SK-N-SH (cell line): ENCODE results near the gene YKT6. TPM values are rescaled to one million over a fixed set of nuclear protein-coding genes. Genes with fewer than 3 reads are reported as not detected.

Source experiments
- CTCF ChIA-PET: fragments of 300-600, 350-600 bp; formaldehyde crosslinking; extraction: SDS; loops from one replicate; lab custom pipeline; 2021; lab: Yijun Ruan, JAX
- POLR2A ChIA-PET: fragments of 350-600 bp; sonication (Branson Sonifier 250); formaldehyde crosslinking; extraction: SDS; loops from one replicate; lab custom pipeline; 2020; ENCODE audit warnings: antibody characterized with exemption, inconsistent platforms; lab: Yijun Ruan, JAX
- DNase-seq: peaks from one replicate; pipeline ENCODE4 v3.0.0; 2012
- H2AFZ ChIP-seq: fragments of 200-600 bp; sonication (generic); 2 replicates; pipeline ENCODE4 v1.8.1; 2016; ENCODE audit warnings: antibody characterized with exemption, mild to moderate bottlenecking, low read depth
- H3F3A ChIP-seq: fragments of 200-600 bp; sonication (generic); replicated peaks from 2 replicates; pipeline ENCODE3; 2016; ENCODE audit warnings: antibody characterized with exemption, mild to moderate bottlenecking; ENCODE audit not compliant: insufficient read depth
- H3K27ac ChIP-seq, 2 experiments: fragments of 200-500 bp in 1 of 2; fragments of 200-600 bp in 1 of 2; sonication (Bioruptor generic) in 1 of 2; sonication (generic), shearing (Covaris generic) in 1 of 2; 2 replicates each; pipeline versions ENCODE4 v1.5.1 to v1.6.1; 2014 to 2016; ENCODE audit warnings: low read depth in 2 of 2, inconsistent platforms in 1 of 2, low read length in 1 of 2, mild to moderate bottlenecking in 1 of 2, mixed read lengths in 1 of 2
- H3K27me3 ChIP-seq: fragments of 200-600 bp; sonication (generic), shearing (Covaris generic); 2 replicates; pipeline ENCODE4 v1.6.1; 2016; ENCODE audit warnings: mixed run types; ENCODE audit not compliant: insufficient read depth
- H3K36me3 ChIP-seq, 2 experiments: fragments of 200-500 bp in 1 of 2; fragments of 200-600 bp in 1 of 2; sonication (Bioruptor generic) in 1 of 2; sonication (generic) in 1 of 2; replicated peaks in 1 of 2; 2 replicates each; pipeline versions ENCODE3 to v1.5.1; 2014 to 2016; ENCODE audit warnings: low read length in 1 of 2, mild to moderate bottlenecking in 1 of 2; ENCODE audit not compliant: insufficient read depth in 2 of 2, control insufficient read depth in 1 of 2
- H3K4me1 ChIP-seq, 2 experiments: fragments of 200-500 bp in 1 of 2; fragments of 200-600 bp in 1 of 2; sonication (Bioruptor generic) in 1 of 2; sonication (generic), shearing (Covaris generic) in 1 of 2; 2 replicates each; pipeline versions ENCODE4 v1.5.1 to v1.6.1; 2014 to 2016; ENCODE audit warnings: low read depth in 1 of 2, low read length in 1 of 2, mixed run types in 1 of 2; ENCODE audit not compliant: insufficient read depth in 2 of 2, control insufficient read depth in 1 of 2
- H3K4me2 ChIP-seq: fragments of 200-600 bp; sonication (generic), shearing (Covaris generic); 2 replicates; pipeline ENCODE4 v1.6.1; 2017; ENCODE audit warnings: mixed run types
- H3K4me3 ChIP-seq, 2 experiments: fragments of 200-500 bp in 1 of 2; fragments of 200-600 bp in 1 of 2; sonication (Bioruptor generic) in 1 of 2; sonication (generic), shearing (Covaris generic) in 1 of 2; 2 replicates each; pipeline versions ENCODE4 v1.5.1 to v1.8.1; 2014 to 2016; ENCODE audit warnings: low read depth in 2 of 2, inconsistent platforms in 1 of 2, low read length in 1 of 2, mild to moderate bottlenecking in 1 of 2, mixed read lengths in 1 of 2, moderate library complexity in 1 of 2
- H3K79me2 ChIP-seq: fragments of 200-600 bp; sonication (generic); 2 replicates; pipeline ENCODE4 v1.8.1; 2017; ENCODE audit warnings: mild to moderate bottlenecking; ENCODE audit not compliant: insufficient read depth
- H3K9ac ChIP-seq: fragments of 200-600 bp; sonication (generic); 2 replicates; pipeline ENCODE4 v1.6.1; 2017; ENCODE audit warnings: mixed run types
- H3K9me2 ChIP-seq: fragments of 200-600 bp; sonication (generic); 2 replicates; pipeline ENCODE4 v1.6.1; 2017; ENCODE audit warnings: mixed run types
- H3K9me3 ChIP-seq: fragments of 200-600 bp; sonication (generic); 2 replicates; pipeline ENCODE4 v1.6.1; 2017; ENCODE audit warnings: mixed run types, mild to moderate bottlenecking, moderate library complexity
- H4K20me1 ChIP-seq: fragments of 200-600 bp; sonication (generic); 2 replicates; pipeline ENCODE4 v1.6.1; 2017; ENCODE audit warnings: mild to moderate bottlenecking, mixed run types; ENCODE audit not compliant: insufficient read depth
- EP300 ChIP-seq, 2 experiments: IDR thresholded peaks; 2 replicates each; pipeline versions ENCODE4 v1.4.0 to v1.6.1; 2012; ENCODE audit warnings: borderline replicate concordance in 1 of 2, low read depth in 1 of 2, low read length in 1 of 2
- FOXM1 ChIP-seq: IDR thresholded peaks from 2 replicates; pipeline ENCODE4 v1.4.0; 2012; ENCODE audit warnings: low read depth, mild to moderate bottlenecking
- GATA2 ChIP-seq: sonication (generic); formaldehyde crosslinking; IDR thresholded peaks from 2 replicates; pipeline ENCODE4 v1.5.0; 2020; ENCODE audit warnings: mild to moderate bottlenecking, missing genetic modification reagents
- JUND ChIP-seq: IDR thresholded peaks from 2 replicates; pipeline ENCODE4 v1.4.0; 2012
- POLR2AphosphoS5 ChIP-seq: IDR thresholded peaks from 2 replicates; pipeline ENCODE4 v1.6.1; 2012; ENCODE audit warnings: low read depth, low read length
- RAD21 ChIP-seq: IDR thresholded peaks from 2 replicates; pipeline ENCODE4 v1.6.1; 2012; ENCODE audit warnings: mild to moderate bottlenecking, low read length
- RFX5 ChIP-seq: IDR thresholded peaks from 2 replicates; pipeline ENCODE4 v1.6.1; 2012; ENCODE audit warnings: mild to moderate bottlenecking, improper control_type of control experiment, low read length
- YY1 ChIP-seq: IDR thresholded peaks from 2 replicates; pipeline ENCODE4 v1.4.0; 2012; ENCODE audit warnings: low read depth, mild to moderate bottlenecking
- WGBS: methylation state at CpG from one replicate; pipeline ENCODE4 v1.1.6; 2017; ENCODE audit warnings: low lambda C conversion rate; 5-methylcytosine and 5-hydroxymethylcytosine counted together
- polyA plus RNA-seq, 3 experiments: library from polyadenylated mRNA; depleted of rRNA; stranded (reverse); fragments of >200 nt; gene quantifications; 2 replicates each; pipeline ENCODE4 v1.2.3, GENCODE V29; 2012
- TF ChIP-seq, protein P1 (sequence below): fragments of 200-600 bp; sonication (generic); IDR thresholded peaks from 2 replicates; pipeline ENCODE4 v1.6.1; 2017; ENCODE audit warnings: antibody characterized with exemption, mild to moderate bottlenecking, moderate library complexity
- TF ChIP-seq, protein P2 (sequence below): IDR thresholded peaks from 2 replicates; pipeline ENCODE4 v1.6.1; 2012; ENCODE audit warnings: mild to moderate bottlenecking, low read depth, low read length, moderate library complexity
- TF ChIP-seq, protein P3 (sequence below): IDR thresholded peaks from 2 replicates; pipeline ENCODE4 v1.4.0; 2012; ENCODE audit warnings: low read depth, borderline replicate concordance
- TF ChIP-seq, protein P4 (sequence below): IDR thresholded peaks from 2 replicates; pipeline ENCODE4 v1.4.0; 2012; ENCODE audit warnings: low read depth

Gene YKT6
- polyA plus RNA-seq, 1 of the 3 experiments (the other 2 are of a cell fraction), result 170 TPM

DNA sequence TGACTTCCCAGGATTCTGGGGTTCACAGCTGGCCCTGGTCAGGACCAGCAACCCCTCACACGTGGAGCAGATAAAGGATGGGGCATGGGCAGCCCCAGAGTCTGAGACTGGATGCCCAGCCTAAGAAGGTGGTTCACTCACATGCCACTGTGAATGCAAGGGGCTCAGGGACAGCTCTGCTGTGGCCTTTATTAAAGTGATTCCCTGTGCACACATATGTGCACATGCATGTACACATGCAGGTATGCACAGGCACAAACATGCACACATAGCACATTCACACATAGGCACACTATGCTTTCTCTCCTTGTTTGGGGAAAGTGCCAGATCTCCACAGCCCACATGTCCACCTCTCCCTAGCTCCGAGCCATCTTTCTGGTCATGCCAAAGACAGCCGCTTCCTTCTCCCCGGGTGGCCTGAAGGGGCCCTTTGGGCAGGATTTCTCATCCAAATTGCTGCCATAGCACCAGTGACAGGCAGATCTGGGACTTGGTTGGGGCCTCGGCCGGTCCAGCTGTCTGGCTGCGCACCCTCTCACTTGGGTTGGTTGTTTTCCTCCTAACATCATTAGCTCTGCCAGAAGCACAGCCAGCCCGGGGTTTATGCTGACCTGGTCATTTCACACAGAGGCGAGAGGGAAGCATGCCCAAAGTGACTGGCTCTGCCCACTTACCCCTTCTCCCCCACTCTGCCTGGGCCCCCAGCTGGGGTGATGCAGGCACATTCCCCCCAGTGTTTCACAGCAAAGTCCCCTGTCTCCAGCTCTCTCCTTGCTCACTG lies 13.0 kb upstream of the YKT6 start:
- Histone ChIP-seq H4K20me1 (no peaks in the 10 kb centered on the region), H3K79me2 (no peaks in the 10 kb centered on the region), H3K9me3 (no peaks in the 10 kb centered on the region), H3K9me2 (no peaks in the 10 kb centered on the region), H3K4me3 (no peak overlapping the region), H3K9ac (no peak overlapping the region), H3K4me1 (peaks cover 0 to 11% of the 10 kb centered on the region in 2 experiments; a peak in 2 of 4 replicates), H3K4me2 (no peak overlapping the region), H2AFZ (no peak overlapping the region), H3K27ac (no peak overlapping the region), H3K27me3 (no peaks in the 10 kb centered on the region), H3K36me3 (no peaks in the 10 kb centered on the region), H3F3A (peaks cover 4% of the 10 kb centered on the region)
- no peak for DNase-seq
- TF ChIP-seq, protein P1, sequence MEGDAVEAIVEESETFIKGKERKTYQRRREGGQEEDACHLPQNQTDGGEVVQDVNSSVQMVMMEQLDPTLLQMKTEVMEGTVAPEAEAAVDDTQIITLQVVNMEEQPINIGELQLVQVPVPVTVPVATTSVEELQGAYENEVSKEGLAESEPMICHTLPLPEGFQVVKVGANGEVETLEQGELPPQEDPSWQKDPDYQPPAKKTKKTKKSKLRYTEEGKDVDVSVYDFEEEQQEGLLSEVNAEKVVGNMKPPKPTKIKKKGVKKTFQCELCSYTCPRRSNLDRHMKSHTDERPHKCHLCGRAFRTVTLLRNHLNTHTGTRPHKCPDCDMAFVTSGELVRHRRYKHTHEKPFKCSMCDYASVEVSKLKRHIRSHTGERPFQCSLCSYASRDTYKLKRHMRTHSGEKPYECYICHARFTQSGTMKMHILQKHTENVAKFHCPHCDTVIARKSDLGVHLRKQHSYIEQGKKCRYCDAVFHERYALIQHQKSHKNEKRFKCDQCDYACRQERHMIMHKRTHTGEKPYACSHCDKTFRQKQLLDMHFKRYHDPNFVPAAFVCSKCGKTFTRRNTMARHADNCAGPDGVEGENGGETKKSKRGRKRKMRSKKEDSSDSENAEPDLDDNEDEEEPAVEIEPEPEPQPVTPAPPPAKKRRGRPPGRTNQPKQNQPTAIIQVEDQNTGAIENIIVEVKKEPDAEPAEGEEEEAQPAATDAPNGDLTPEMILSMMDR, result no peak
- no peak for TF ChIP-seq RAD21
- TF ChIP-seq, protein P2, sequence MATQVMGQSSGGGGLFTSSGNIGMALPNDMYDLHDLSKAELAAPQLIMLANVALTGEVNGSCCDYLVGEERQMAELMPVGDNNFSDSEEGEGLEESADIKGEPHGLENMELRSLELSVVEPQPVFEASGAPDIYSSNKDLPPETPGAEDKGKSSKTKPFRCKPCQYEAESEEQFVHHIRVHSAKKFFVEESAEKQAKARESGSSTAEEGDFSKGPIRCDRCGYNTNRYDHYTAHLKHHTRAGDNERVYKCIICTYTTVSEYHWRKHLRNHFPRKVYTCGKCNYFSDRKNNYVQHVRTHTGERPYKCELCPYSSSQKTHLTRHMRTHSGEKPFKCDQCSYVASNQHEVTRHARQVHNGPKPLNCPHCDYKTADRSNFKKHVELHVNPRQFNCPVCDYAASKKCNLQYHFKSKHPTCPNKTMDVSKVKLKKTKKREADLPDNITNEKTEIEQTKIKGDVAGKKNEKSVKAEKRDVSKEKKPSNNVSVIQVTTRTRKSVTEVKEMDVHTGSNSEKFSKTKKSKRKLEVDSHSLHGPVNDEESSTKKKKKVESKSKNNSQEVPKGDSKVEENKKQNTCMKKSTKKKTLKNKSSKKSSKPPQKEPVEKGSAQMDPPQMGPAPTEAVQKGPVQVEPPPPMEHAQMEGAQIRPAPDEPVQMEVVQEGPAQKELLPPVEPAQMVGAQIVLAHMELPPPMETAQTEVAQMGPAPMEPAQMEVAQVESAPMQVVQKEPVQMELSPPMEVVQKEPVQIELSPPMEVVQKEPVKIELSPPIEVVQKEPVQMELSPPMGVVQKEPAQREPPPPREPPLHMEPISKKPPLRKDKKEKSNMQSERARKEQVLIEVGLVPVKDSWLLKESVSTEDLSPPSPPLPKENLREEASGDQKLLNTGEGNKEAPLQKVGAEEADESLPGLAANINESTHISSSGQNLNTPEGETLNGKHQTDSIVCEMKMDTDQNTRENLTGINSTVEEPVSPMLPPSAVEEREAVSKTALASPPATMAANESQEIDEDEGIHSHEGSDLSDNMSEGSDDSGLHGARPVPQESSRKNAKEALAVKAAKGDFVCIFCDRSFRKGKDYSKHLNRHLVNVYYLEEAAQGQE, result no peak
- TF ChIP-seq FOXM1, result no peak
- no peak for TF ChIP-seq GATA2 (CRISPR knock-in tag)
- no peak for TF ChIP-seq POLR2AphosphoS5
- POLR2A ChIA-PET, result no interaction called here
- CTCF ChIA-PET, result interaction anchor here (1.0 to 3.7 kb wide), 4 partner anchors 9 to 115 kb away, joined by 4 to 29 read pairs (median 4); partner anchors contain the start of gene YKT6
- 65% methylated on average over 9 of the region's 9 CpGs for WGBS

DNA sequence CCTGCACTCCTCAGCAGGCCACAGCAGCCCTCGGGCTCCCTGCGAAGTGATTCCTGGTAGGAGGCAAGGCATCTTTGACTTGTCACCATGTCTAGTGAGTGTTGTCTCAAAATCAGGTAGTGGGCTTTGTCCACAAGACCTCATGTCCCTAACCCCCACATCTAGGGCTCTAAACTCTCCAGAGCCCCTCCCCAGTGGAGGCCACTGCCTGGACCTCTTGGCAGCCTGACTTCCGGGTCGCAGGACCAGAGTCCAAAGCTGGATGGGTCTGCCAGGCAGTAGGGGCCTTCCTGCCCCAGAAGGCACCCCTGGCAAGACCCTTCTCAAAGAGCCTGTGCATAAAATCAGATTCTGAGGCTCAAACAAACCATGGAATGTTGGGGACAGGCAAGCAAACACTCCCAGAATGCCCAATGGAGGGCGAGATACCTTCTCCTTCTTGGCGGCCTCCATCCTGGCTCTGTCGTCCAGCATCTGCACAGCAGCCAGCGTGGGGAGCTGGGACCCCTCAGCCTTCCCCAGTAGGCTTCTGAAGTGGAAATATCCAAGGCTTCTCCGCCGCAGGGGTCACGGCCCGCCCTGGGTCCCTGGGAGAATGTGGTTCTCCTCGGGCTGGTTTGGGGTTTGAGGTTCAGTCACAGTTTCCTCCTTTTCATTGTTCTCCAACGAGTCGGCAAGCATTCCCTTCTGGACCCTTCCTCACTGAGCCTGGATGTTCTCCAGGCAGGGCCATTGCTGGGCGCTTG lies 12.1 kb upstream of the YKT6 start:
- H3K4me3 ChIP-seq, result no peak overlapping the region
- H2AFZ ChIP-seq, result no peak overlapping the region
- no peaks in the 10 kb centered on the region for H3K27me3 ChIP-seq
- H3F3A ChIP-seq, result peaks cover 4% of the 10 kb centered on the region
- H3K9me3 ChIP-seq, result no peaks in the 10 kb centered on the region
- no peak overlapping the region for H3K4me2 ChIP-seq
- H3K79me2 ChIP-seq, result no peaks in the 10 kb centered on the region
- 71% methylated on average over 14 of the region's 16 CpGs for WGBS
- no peak overlapping the region for H3K9ac ChIP-seq
- no peaks in the 10 kb centered on the region for H3K36me3 ChIP-seq
- ChIA-PET CTCF (interaction anchor here (0.6 to 1.5 kb wide), 2 partner anchors 44 to 116 kb away, joined by 3 to 5 read pairs; no protein-coding TSS in a partner anchor), POLR2A (no interaction called here)
- H3K4me1 ChIP-seq, result peaks cover 0 to 11% of the 10 kb centered on the region in 2 experiments; a peak in 2 of 4 replicates
- H3K9me2 ChIP-seq, result no peaks in the 10 kb centered on the region
- DNase-seq, result no peak
- H4K20me1 ChIP-seq, result no peaks in the 10 kb centered on the region
- H3K27ac ChIP-seq, result no peak overlapping the region
- no peak for TF ChIP-seq YY1
- no peak for TF ChIP-seq RFX5
- no peak for TF ChIP-seq EP300 (IDR thresholded peaks at IDR 0.05; ENCODE audit: borderline replicate concordance in 1 of 2, low read depth in 1 of 2, low read length in 1 of 2)
- TF ChIP-seq, protein P3, sequence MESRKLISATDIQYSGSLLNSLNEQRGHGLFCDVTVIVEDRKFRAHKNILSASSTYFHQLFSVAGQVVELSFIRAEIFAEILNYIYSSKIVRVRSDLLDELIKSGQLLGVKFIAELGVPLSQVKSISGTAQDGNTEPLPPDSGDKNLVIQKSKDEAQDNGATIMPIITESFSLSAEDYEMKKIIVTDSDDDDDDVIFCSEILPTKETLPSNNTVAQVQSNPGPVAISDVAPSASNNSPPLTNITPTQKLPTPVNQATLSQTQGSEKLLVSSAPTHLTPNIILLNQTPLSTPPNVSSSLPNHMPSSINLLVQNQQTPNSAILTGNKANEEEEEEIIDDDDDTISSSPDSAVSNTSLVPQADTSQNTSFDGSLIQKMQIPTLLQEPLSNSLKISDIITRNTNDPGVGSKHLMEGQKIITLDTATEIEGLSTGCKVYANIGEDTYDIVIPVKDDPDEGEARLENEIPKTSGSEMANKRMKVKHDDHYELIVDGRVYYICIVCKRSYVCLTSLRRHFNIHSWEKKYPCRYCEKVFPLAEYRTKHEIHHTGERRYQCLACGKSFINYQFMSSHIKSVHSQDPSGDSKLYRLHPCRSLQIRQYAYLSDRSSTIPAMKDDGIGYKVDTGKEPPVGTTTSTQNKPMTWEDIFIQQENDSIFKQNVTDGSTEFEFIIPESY, result no peak
- TF ChIP-seq JUND, result no peak
- TF ChIP-seq, protein P1, result no peak
- TF ChIP-seq, protein P4, sequence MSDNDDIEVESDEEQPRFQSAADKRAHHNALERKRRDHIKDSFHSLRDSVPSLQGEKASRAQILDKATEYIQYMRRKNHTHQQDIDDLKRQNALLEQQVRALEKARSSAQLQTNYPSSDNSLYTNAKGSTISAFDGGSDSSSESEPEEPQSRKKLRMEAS, result no peak
